CD4-positive, alpha-beta T cell treated with Interferon alpha-2 for 1 hour (primary cell): ENCODE data around the gene DNAH10.
"Not testable (repeated sequence)": the region's sequence is repeated elsewhere in the genome, so short reads cannot be mapped to it uniquely, and the experiment has no call there.

ENCODE experiments used
- DNase-seq, 2 donors: peaks; one replicate each; pipeline ENCODE4 v3.0.0-alpha.2; 2020 to 2022

DNAH10 gene

DNA sequence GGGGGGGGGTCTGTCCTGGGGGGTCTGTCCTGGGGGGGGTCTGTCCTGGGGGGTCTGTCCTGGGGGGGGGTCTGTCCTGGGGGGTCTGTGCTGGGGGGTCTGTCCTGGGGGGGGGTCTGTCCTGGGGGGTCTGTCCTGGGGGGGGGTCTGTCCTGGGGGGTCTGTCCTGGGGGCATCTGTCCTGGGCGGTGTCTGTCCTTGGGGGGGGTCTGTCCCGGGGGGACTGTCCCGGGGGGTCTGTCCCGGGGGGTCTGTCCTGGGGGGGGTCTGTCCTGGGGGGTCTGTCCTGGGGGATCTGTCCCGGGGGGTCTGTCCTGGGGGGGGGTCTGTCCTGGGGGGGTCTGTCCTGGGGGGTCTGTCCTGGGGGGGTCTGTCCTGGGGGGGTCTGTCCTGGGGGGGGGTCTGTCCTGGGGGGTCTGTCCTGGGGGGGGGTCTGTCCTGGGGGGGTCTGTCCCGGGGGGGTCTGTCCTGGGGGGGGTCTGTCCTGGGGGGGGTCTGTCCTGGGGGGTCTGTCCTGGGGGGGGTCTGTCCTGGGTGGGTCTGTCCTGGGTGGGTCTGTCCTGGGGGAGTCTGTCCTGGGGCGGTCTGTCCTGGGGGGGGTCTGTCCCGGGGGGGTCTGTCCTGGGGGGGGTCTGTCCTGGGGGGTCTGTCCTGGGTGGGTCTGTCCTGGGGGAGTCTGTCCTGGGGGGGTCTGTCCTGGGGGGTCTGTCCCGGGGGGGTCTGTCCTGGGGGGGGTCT is 149.7 kb downstream of the DNAH10 start:
- DNase-seq, result not testable (repeated sequence)

DNA sequence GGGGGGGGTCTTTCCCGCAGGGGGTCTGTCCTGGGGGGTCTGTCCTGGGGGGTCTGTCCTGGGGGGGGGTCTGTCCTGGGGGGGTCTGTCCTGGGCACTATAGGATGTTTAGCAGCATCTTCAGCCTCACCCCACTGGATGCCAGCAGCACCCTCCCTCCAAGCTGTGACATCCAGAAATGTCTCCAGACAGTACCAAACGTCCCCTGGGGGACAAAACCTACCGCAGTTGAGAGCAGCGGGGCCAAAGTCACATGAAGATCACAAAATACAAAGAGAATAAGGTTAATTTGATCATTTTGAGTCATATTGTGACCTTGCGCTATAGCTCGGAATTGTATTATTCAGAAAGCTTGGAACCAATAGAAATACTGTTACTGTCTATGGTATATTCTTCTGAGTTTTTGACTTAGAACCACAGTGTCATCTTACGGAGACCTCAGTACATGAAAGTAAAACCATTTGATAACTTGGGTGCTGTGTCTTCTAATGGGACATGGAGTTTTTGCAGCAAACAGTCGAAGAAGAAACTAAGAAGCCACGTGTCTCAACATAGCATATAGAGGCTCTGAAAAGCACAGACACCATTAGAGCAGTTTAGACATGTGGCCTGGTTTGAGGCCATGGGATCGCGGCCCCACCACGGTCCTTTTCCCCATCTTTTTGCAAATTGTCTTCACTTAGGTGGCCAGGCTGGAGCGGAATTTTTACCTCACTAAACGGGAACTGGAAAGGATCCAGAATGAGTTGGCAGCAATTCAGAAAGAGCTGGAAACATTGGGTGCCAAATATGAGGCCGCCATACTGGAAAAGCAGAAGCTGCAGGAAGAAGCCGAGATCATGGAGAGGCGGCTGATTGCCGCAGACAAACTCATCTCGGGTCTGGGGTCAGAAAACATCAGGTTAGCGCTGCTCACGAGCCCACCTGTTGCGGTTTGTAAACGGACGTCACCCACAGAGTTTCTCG is 150.6 kb downstream of the DNAH10 start:
- no peak for DNase-seq

DNA sequence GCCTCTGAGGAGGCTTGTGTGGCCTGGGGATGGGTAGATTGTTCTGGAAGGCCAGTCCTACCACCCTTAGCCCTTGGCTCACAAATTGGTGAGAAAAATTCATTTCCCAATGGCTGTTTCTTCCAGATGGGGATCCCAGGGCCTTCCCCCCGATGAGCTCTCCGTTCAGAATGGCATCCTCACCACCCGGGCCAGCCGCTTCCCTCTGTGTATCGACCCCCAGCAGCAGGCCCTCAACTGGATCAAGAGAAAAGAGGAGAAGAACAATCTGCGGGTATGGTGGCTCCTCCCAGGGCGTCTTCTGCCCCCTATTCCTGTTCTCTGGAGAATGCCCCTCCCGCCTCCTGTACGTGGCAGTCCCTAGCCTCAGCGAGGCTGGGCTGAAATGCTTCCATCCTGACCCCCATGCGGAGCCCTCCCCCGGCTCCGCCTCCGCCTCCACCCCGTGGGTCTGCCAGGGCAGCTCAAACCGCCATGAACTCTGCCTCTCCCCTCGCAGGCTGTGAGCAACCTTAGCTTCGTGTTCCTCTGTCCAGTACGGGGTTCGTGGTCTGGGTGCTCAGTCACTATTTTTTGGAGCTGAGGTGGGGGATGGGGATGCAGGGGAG is 152.7 kb downstream of the DNAH10 start:
- no peak for DNase-seq

DNA sequence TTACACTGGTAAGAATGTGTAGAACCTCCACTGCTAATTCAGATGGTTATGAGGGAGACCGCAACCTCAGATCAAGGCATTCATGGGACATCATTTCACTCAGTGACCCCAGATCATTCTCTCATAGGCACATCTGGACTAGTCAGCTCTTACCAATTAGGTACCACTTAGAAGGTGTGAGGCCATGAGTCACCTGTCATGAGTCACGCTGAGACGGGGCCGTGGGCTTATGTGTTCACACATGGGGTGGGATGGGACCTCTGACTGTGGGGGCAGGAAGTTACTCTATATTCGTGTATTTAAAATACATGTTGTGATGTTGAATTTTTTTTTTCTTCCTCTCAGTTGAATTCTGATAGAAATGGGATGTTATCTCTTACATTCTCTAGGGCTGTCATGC is 154.6 kb downstream of the DNAH10 start:
- DNase-seq, result peak in 1 of 2 donors; percentile 16

DNA sequence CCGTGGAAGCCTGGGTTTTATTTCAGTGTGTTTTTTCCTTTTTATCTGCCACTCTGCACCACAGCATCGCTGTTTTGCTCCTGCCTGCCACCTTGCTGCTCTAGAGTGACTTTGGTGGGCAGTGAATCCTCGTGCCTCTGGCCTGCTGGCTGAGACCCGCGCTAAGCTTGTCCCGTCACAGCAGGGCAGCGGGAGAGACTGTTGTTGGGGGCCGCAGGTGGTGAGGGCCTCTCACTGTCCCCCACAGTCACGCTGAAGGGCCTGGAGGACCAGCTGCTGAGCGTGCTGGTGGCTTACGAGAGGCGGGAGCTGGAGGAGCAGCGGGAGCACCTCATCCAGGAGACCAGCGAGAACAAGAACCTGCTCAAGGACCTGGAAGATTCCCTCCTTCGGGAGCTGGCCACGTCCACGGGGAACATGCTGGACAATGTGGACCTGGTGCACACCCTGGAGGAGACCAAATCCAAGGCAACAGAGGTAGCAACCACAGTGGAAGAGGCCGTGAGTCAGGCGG is 155.3 kb downstream of the DNAH10 start:
- DNase-seq, result no peak

DNA sequence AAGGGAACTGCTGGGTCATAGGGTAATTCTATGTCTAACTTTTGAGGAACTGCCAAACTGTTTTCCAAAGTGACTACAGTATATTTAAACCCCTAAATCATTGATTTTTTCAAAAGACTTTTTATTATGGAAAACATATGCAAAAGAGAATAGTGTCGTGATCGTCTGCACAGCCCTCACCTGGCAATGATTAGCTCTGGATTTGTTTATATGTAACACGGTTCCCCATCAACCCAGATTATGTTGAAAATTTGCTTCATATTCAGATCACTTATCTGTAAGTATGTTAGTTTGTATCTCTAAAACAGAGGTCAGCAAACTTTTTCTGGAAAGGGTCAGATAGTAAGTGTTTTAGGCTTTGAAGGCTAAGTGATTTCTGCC is 157.9 kb downstream of the DNAH10 start:
- DNase-seq, result no peak

DNA sequence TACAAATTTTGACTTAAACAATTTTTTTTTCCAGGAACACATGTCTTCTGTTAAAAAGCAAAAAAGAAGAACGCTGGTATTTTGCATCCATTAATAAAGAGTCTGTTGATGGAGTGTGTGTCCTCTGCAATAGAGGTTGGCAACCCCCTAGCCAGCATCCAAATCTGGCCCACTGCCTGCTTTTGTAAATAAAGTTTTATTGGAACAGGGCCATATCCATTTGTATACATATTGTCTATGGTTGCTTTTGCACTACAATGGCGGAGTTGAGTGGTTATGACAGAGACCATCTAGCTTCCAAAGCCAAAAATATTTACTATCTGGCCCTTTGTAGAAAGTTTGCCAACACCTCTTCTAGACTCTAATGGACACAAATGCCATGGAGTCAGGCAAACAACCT is 160.9 kb downstream of the DNAH10 start:
- no peak for DNase-seq

DNA sequence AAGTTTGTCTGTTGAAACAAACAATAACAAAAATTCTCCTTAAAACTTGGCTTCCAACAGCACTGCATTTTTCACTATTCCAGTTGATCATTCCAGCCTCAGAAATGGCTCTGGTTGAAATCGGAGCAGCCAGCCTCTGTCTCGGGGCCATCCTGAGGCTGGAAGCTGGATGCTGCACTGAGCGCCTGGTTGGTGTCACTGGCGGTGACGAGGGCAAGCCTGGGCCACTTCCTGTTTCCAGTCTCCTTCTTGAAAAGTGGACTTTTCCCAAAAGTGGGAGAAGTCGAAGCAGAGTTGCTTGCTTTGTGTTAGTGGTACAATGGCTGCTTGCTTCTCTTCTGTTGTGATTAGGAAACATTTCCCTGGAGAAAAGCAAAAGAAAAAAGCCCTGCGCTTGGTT is 161.8 kb downstream of the DNAH10 start:
- DNase-seq, result no peak

DNA sequence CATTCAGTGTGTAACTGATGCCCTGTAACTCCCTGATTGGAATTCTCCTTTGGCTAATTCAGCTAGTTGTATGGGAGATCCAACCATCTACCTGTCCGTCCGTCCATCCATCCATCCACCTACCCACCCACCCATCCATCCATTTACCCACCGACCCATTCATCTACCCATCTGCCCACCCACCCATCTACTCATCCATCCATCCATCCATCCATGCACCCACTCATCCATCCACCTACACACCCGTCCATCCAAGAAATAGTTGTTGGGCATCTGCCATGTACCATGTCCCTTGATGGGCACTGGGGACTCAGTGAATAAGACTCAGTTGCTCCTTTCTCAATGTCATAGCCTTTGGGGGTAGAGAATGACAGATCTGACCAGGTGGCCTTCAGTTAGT is 162.4 kb downstream of the DNAH10 start:
- DNase-seq, result no peak

DNA sequence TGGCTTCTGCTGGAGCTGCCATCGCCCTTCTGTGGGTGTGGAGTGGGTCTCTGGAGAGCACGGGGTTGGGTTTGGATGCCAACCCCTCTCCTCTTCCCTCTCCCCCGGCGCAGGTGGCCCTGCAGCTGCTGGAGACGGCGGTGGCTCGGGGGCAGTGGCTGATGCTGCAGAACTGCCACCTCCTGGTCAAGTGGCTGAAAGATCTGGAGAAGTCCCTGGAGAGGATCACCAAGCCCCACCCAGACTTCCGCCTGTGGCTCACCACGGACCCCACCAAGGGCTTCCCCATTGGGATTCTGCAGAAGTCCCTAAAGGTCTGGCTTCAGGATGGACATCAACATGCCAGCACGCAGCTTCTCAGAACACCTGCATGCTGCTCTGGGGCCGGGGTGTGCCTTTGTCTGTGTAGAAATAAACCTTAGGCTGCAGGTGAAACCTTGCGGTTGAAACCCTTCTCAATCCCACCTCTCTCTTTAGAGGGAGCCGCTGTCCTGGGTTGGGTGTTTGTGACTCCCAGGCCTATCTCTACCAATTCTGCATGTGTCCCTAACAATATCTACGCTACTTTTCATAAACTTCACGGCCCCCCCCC is 166.3 kb downstream of the DNAH10 start:
- DNase-seq, result no peak

DNA sequence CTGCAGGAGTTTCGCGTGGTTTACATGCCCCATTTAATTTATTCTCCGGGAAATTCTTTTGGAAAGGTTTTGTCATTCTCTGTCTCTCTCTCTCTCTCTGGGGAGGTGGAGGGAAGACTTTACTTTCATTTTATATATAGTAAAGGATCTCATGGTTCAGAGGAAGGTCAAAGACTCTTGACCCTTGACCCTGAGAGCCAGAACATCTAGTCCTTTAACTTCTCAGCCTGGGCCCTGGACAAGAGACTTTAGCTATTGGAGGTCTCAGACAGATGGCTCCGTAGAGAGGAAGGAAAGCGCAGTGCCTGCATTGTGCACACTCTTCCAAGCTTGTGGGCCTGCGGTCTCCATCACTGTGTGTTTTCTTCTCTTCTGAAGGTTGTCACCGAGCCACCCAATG is 166.8 kb downstream of the DNAH10 start:
- no peak for DNase-seq

DNA sequence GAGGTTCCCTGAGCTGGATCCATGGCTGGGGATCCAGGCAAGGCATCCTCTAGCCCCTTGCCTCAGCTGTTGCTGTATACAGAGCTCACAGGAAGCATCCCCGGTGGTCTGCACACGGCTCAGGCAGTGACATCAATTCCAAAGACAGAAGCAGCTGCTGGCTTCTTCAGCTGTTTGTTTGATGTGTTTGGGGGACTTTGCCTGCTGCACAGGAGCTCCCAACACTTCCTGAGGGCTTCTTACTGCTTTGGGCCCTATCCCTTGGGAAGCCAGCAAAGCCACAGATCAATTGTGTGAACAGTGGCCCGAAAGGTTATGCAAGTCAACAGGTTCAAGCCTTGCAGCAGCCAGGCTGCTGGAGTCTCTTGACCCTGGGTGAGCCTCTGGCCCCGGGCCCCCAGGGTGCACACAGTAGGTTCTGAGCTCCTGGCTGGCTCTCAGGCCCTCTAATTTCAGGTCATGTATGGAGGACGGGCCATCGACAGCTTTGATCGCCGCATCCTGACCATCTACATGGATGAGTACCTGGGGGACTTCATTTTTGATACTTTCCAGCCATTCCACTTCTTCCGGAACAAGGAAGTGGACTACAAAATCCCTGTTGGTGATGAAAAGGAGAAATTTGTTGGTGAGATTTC is 168.0 kb downstream of the DNAH10 start:
- DNase-seq, result no peak

DNA sequence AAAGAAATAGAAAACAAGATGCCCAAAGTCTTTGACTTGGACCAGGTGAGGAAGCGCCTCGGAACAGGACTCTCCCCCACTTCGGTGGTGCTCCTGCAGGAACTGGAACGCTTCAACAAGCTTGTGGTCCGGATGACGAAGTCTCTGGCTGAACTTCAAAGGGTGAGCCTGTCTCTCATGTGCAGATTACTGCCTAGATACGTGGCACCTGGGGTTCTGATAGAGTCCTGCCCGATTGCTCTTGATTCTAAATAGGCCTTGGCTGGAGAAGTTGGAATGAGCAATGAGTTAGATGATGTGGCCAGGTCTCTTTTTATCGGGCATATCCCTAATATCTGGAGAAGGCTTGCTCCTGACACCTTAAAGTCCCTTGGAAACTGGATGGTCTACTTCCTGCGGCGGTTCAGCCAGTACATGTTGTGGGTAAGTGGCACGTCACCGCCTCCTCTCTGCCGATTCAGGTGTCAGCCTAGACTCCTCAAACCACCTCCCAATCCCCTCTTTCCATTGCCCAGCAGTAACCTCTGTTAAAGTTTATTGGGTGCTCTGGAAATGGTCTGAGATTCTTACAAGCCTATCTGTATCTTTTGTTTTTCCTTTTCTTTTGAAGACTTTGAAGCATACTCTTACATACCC is 169.7 kb downstream of the DNAH10 start:
- peak in 1 of 2 donors; percentile 43 for DNase-seq

DNA sequence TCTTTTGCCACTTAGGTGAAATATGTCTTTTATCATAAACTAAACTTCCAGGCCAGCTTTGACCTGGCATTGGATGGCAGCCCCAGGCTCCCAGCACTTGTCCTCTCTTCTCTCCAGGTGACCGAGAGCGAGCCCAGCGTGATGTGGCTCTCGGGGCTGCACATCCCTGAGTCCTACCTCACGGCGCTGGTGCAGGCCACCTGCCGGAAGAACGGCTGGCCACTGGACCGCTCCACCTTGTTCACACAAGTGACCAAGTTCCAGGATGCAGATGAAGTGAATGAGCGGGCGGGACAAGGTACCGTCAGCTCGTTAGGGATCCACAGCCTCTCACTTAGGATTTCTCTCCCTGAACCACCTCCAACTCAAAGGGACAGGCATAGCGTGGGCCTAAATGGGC is 171.1 kb downstream of the DNAH10 start:
- DNase-seq, result no peak

DNA sequence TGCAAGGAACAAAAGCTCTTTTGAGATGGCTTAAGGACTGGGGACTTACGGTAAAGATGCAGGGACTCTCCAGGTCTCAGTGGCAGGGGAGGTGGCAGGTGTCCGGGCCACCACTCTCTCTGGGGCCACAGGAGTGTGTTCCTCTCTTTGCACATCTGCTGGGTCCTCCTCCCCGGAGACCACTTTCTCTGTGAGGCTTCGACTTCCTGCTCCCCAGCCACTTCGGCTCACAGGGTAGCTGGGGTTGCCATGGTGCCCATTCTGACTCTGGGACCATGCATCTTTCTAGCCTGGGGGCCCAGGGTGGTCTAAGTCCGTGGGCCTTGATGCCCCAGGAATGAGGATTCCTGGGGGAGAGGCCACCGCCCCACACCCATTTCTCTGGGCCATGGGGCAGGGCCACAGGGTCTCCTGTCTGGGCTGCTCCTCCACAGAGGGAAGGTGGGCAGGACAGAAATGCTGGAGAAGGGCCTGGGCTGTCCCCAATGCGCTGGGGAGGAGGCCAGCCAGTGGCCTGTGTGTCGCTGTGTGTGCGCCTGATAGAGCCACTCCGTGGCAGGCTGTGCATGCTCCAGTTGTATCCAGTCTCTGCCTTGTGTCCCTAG is 172.0 kb downstream of the DNAH10 start:
- DNase-seq, result no peak

DNA sequence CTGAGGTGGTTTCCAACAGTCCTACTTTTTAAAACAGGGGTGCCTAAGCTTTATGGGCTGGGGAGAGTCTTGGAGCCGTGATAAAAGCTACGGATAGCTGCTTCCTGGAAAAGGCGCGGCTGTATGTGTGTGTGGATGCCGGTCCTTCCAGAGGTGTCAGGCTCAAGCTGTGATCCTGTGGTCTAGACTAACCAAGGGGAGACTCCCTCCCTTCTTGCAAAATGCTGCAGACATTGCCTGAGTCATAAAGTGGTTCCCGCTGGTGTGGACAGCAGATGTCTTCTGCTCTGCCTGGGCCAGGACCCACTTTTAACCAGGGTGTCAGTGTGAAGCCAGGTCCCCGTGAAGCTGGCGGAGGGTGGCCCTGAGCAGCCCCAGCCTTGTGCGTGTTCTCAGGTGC is 172.7 kb downstream of the DNAH10 start:
- DNase-seq, result peak; percentile 8 to 10

DNA sequence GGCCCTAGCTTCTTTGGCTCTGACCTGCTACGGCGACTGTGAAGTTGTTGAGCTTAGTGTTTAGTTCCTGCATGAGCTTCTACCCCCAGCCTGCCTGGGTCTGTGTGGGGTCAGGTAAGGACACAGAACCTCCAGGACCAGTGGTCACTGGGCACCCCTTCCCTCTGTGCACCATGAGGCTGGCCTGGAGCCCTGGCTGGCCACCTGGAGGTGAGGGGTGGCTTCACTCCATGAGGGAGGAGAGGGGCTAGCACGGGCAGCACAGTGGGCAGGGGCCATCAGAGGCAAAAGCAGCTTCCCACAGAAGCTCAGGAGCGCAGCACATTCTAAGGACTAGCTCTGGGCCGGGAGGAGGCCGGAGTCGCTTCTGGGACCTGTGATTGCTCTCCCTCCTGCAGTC is 173.9 kb downstream of the DNAH10 start:
- no peak for DNase-seq

DNA sequence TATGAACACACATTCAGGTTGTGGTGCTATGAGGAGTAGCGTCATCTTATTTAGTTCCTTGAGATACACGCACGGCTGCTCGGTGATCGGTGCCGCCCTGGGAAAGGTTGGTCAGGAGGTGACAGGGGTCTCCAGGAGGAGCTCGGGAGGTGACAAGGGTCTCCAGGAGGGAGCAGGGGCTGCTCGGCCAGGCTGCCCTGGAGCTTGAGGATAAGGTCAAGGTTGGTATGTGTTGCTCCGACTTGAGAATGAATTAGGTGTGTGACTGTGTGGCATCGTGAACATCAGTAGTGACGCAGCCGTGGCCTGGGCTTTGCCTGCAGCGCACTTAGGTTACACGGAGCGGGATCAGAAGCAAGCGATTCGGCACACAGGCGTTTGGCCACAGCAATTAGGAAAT is 174.4 kb downstream of the DNAH10 start:
- DNase-seq, result no peak

DNA sequence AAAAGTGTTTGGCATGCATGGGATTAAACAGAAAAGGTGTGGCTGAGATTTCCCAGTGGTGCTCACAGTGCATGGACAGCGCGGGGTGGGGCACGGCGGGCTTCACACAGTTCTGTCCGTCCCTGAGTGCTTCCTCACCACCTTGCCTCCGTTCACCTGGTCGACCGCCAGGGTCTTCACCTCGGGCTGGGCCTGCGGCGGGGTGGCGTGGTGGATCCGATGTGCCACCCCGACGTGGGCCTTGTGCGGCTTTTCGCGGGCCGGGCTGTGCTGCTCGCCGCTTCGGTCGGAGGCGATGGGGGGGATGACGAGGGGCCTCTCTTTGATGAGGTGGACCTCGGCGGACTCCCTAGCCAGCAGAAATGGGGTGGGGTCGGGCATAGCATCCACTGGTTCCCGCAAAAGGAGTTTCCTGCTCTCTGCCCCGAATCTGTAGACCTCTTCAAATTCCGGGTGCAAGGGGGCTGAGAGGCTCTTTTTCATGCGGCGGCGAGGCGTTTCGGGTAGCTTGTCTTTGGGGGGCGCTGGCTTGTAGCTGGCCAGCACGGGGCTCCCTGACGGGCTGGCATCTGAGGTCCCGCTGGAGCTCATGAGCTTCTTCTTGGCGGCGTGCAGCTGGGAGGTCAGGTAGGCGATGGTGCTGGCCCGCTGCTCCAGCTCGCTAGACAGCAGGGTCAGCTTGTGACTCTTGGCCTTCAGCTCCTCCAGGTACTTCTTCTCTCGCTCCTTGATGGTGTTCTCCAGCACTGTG is 175.0 kb downstream of the DNAH10 start:
- DNase-seq, result no peak

DNA sequence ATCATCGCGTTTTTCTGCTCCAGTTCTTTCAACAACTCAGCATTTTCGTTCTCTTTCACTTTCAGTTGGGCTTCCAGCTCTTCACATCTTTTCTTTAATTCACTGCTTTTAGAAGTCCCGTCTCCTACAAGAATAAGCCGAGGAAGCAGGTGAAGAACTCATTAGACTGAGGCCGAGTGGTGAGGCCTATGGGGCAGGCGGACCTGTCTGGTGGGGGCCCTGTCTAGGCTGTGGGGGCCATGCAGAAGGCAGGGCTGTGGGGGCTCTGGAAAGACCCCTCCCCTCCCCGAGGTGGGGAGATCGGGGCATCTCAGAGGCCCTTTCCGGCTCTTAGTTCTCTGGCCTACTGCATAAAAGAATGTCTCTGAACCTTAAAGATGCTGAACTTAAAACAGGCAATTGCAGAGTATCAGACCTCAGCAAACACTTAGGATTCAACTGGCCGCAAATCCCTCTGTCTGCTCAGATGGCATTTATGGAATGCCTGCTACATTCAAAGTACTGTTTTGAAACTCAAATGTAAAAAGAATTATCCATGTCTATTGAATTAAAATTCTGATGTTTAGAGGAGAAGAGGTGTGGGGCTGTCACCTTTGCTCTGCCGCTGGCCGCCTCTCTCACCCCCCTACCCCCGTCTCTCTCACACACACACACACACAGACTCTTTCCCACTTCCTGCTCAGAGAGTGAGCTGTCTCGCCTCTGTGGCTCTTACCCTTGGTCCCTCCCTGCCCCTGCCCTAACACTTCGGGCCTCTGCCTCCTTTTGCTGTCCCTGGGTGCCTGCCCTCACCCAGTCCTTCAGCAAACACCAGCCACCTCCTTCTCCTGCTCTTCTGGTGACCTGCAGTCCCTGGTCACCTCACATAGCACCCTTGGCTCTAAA is 175.8 kb downstream of the DNAH10 start:
- peak; percentile 49 to 70 for DNase-seq
